Measurements from ENCODE around the gene RAB10.
"Not testable (repeated sequence)": the region's sequence is repeated elsewhere in the genome, so short reads cannot be mapped to it uniquely, and the experiment has no call there.

Gene RAB10

DNA sequence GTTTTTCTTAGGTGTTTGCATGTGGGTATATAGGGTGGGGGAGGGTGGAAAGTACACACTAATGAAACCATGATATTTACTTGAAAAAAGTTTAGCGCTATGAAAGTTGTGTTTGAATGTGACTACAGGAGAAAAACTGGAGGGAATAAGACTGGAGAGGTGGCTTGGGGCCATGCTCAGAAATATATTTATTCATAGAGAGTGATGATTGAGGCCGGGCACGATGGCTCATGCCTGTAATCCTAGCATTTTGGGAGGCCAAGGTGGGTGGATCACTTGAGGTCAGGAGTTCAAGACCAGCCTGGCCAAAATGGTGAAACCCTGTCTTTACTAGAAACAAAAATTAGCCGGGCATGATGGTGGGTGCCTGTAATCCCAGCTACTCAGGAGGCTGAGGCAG, 55.0 kb downstream of the RAB10 start:
- not testable (repeated sequence) for DNase-seq (ENCODE audit: low read depth)

- no peak for DNase-seq (ENCODE audit: low read depth)
Observed at GRCh38 chr2:26089337-26089736, 55.5 kb downstream of the RAB10 start.

DNA sequence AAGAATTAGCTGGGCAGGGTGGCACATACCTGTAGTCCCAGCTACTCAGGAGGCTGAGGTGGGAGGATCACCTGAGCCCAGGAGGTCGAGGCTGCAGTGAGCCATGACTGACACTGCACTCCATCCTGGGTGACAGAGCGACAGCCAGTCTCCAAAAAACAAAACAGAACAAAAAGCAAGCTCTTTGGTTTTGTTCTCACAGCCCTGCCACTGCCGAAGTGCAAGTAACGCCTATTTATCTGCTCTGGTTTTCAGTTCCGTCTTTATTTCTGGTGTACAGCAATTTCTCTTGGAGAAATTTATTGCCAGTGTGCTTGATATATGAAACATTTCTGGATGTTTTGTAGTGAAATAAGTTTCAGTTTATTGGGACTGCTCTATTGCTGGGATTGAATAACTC, 61.9 kb downstream of the RAB10 start:
- no peak for DNase-seq (ENCODE audit: low read depth)

DNA sequence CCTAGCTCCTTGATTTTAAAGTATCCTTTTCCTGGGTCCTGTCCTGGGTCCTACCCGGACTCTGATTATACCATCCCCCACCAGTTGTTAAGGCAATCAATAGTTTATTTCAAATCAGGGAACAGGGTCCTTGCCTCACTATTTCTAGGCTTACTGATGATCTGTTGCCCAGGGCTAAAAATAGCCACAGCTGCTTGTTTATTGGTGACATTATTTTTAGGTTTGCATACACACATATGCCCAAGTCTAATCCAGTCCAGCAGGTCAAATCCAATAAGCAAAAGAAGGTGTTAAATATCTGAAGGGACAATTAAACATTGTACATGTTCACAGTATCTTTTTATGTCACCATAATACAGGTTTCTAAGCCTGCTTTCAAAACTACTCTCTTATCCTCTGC, 66.0 kb downstream of the RAB10 start:
- DNase-seq (ENCODE audit: low read depth) = no peak

DNA sequence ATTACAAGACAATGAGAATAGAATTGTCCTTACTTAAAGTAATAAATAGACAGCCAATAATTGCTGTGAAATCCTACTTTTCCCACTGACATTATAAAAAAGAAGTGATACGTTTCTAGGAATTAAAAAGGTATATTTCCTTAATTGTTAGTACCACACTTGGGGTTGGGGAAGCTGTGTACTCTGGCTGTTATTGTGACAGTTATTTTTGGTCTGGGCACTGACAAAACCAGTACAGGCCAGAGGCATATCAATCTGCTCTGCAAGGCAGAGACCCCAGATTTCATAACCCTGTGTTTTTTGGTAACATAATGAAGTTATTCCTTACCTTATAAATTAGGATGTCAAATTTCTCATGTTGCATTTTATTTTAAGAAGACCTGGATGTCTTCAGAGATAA, 66.5 kb downstream of the RAB10 start:
- no peak for DNase-seq (ENCODE audit: low read depth)

DNA sequence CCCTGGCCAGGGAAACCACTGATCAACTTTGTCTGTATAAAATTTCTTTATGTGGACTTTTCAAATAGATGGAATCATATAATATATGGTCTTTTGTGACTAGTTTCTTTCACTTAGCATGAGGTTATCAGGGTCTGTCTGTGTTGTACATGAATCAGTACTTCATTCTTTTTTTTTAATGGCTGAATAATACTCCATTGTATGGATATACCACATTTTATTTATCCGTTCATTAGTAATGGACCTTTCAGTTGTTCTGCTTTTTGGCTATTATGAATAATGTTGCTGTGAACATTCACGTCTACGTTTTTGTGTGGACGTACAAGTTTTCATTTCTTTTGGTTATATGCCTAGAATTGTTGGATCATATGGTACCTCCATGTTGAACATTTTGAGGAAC, 69.9 kb downstream of the RAB10 start:
- no peak for DNase-seq (ENCODE audit: low read depth)

GRCh38 chr2:26108701-26109100, 74.8 kb downstream of the RAB10 start:
- not testable (repeated sequence) for DNase-seq (ENCODE audit: low read depth)

GRCh38 chr2:26112201-26112600, 78.3 kb downstream of the RAB10 start:
- DNase-seq (ENCODE audit: low read depth) = no peak

DNA sequence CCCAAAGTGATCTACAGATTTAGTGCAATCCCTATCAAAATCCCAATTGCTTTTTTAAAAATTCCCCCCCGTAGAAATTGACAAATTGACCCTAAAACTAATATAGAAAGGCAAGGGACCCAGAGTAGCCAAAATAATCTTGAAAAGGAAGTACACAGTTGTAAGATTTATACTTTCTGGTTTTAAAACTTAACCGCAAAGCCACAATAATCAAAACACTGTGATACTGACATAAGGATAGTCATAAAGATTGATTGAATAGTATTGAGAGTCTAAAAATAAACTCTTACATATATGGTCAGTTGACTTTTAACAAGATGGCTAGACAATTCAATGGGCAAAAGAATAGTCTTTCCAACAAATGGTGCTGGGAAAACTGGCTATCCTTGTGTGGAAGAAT, 80.3 kb downstream of the RAB10 start:
- no peak for DNase-seq (ENCODE audit: low read depth)

GRCh38 chr2:26118682-26119081, 84.8 kb downstream of the RAB10 start:
- DNase-seq (ENCODE audit: low read depth) = no peak

DNA sequence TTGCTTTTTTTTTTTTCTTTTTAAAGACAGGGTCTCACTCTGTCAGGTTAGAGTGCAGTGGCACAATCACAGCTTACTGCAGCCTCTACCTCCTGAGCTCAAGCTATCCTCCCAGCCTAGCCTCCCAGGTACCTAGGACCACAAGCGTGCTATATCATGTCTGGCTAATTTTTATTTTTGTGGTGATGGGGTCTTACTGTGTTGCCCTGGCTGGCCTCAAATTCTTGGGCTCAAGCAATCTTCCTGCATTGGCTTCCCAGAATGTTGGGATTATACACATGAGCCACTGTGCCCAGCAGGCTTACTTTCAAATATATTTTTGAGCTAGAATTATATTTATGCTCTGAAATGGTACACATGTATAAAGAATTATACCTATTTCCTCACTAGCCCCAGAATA, 85.6 kb downstream of the RAB10 start:
- DNase-seq (ENCODE audit: low read depth) = no peak

GRCh38 chr2:26122630-26123029, 88.7 kb downstream of the RAB10 start:
- no peak for DNase-seq (ENCODE audit: low read depth)

GRCh38 chr2:26123426-26123825, 89.5 kb downstream of the RAB10 start:
- DNase-seq (ENCODE audit: low read depth) = no peak

DNA sequence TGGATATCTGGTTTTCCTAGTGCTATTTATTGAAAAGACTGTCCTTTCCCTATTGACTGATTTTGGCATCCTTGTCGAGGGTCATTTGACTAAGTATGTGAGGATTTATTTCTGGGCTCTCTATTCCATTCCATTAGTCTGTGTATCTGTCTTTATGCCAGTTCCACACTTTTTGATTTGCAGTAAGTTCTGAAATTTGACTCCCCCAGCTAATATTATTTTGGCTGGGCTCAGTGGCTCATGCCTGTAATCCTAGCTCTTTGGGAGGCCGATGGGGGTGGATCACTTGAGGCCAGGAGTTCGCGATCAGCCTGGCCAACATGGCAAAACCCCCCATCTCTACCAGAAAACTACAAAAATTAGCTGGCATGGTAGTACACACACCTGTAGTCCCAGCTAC, 92.2 kb downstream of the RAB10 start:
- no peak for DNase-seq (ENCODE audit: low read depth)

DNA sequence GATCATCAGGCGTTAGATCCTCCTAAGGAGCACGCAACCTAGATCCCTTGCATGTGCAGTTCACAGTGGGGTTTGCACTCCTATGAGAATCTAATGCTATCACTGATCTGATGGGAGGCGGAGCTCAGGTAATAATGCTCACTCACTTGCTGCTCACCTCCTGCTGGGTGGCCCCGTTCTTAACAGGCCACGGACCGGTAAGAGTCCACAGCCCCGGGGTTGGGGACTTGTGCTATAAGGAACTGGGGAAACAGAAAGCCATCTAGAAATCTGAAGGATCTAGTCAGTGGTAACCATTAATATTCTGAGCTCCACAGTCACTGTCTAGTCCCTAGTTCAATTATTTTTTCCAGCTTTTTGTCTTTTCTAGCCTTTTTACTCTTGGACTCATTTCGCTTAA, 94.3 kb downstream of the RAB10 start:
- no peak for DNase-seq (ENCODE audit: low read depth)

DNA sequence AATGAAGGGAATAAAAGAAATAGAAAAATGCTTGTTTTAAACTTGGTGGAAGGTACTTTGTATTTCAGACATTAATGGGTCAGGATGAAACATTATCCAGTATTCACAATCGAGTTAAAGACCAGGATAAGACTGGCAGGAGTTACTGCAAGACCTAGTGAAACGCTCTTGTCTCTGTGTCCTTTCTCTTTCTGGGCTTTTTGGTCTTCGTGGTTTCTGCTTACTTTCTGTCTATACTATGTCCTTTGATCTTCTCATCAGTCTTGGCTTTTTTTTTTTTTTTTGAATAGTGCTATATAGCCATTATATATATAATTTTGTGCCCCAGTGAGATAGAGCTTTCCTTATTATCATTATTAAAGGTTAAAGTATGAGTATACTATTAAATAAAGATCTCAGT, 96.9 kb downstream of the RAB10 start:
- DNase-seq (ENCODE audit: low read depth) = no peak

- DNase-seq (ENCODE audit: low read depth) = no peak
Observed at GRCh38 chr2:26136451-26136850, 102.6 kb downstream of the RAB10 start.

GRCh38 chr2:26139269-26140183, 105.6 kb downstream of the RAB10 start:
- DNase-seq (ENCODE audit: low read depth) = no peak

DNA sequence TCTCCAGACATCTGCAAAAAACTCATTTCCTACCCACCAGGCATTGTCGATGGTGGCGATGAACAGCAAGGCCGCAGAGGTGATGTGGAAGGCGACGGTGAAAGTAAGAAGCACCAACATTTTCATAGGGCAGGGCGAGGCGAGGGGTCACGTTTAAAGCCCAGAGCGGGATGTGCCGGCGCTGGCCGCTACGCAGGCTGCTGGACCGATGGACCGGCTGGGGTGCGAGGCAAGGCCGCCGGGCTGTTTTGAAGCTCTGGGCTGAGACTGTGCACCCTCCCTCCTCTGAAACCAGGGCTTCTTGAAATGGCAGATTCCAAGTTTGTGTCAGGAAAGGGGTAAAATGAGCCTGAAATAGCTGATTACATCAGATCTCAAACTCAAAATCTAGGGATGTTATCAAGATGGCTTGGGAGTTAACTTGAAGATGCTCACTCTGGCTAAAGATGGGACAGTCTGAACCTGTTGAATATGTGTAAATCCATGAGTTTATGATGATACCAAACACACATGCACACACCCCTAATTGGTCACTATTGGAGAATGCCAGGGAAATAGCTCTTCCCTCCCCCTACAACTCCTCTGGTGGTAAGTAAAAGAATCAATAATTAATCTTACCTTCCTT, 107.4 kb downstream of the RAB10 start:
- no peak for DNase-seq (ENCODE audit: low read depth)

- DNase-seq (ENCODE audit: low read depth) = no peak
Observed at GRCh38 chr2:26144031-26144430, 110.1 kb downstream of the RAB10 start.

- peak; percentile 34 for DNase-seq (ENCODE audit: low read depth)
Observed at GRCh38 chr2:26144953-26145680, 111.2 kb downstream of the RAB10 start.

GRCh38 chr2:26148501-26148900, 114.6 kb downstream of the RAB10 start:
- DNase-seq (ENCODE audit: low read depth) = no peak

- DNase-seq (ENCODE audit: low read depth) = no peak
Observed at GRCh38 chr2:26150243-26150642, 116.4 kb downstream of the RAB10 start.

Measured in stimulated activated CD4-positive, alpha-beta T cell treated with anti-CD3 and anti-CD28 coated beads, Interleukin-2, amount 100 ng/mL, for 4 hours (primary cell).